OCI-LY3 (cell line): Measurements from ENCODE around the gene SYS1.
A peak's percentile ranks its signal among the peaks of the same experiment; 100 is the strongest.

Experiments used
- H2AFZ ChIP-seq: fragments of 200-600, 300-600 bp; shearing (Covaris generic); 2 replicates; pipeline ENCODE4 v1.6.0; 2014; ENCODE audit warnings: antibody characterized with exemption, low read depth, low read length
- H3K27ac ChIP-seq: fragments of 200-600, 300-600 bp; sonication (generic); 2 replicates; pipeline ENCODE4 v1.5.1; 2014; ENCODE audit warnings: mild to moderate bottlenecking, low read length, moderate library complexity, mixed read lengths
- H3K27me3 ChIP-seq: fragments of 200-600, 300-600 bp; sonication (generic); 2 replicates; pipeline ENCODE4 v1.6.1; 2014; ENCODE audit warnings: low read depth, low read length, mixed read lengths
- H3K36me3 ChIP-seq: fragments of 200-600, 300-600 bp; sonication (generic); replicated peaks from 2 replicates; pipeline ENCODE3; 2014; ENCODE audit warnings: low read depth, low read length, mixed read lengths
- H3K4me1 ChIP-seq: fragments of 300-600, 200-600 bp; sonication (generic); 2 replicates; pipeline ENCODE4 v1.6.1; 2014; ENCODE audit warnings: low read length, mixed read lengths
- H3K4me2 ChIP-seq: fragments of 200-600, 300-600 bp; sonication (generic); 2 replicates; pipeline ENCODE4 v1.6.1; 2014; ENCODE audit warnings: low read length, mixed read lengths
- H3K4me3 ChIP-seq: fragments of 300-600, 200-600 bp; sonication (generic); 2 replicates; pipeline ENCODE4 v1.5.1; 2014; ENCODE audit warnings: antibody characterized with exemption, mild to moderate bottlenecking, low read length, moderate library complexity
- H3K79me2 ChIP-seq: fragments of 300-600, 200-600 bp; shearing (Covaris generic); 2 replicates; pipeline ENCODE4 v1.6.1; 2014; ENCODE audit warnings: mild to moderate bottlenecking, low read length, mixed read lengths
- H3K9ac ChIP-seq: fragments of 300-600, 200-600 bp; shearing (Covaris generic); 2 replicates; pipeline ENCODE4 v1.6.0; 2014; ENCODE audit warnings: mild to moderate bottlenecking, low read length, moderate library complexity
- H3K9me3 ChIP-seq: fragments of 200-600, 300-600 bp; shearing (Covaris generic); 2 replicates; pipeline ENCODE4 v1.6.1; 2014; ENCODE audit warnings: low read length, mixed read lengths; ENCODE audit not compliant: insufficient read depth
- H4K20me1 ChIP-seq: fragments of 200-600, 300-600 bp; sonication (generic); 2 replicates; pipeline ENCODE4 v1.6.1; 2016; ENCODE audit warnings: low read length, mixed read lengths; ENCODE audit not compliant: insufficient read depth
- EZH2phosphoT487 ChIP-seq: fragments of 200-600 bp; shearing (Covaris generic); IDR thresholded peaks from 2 replicates; pipeline ENCODE4 v1.6.1; 2018; ENCODE audit warnings: antibody characterized with exemption, mixed run types, low read depth
- TF ChIP-seq, protein P1 (sequence below): fragments of 200-600, 300-600 bp; sonication (generic); IDR thresholded peaks from 2 replicates; pipeline ENCODE4 v1.5.1; 2014; ENCODE audit warnings: antibody characterized with exemption, low read length, low read depth

The SYS1 gene

DNA sequence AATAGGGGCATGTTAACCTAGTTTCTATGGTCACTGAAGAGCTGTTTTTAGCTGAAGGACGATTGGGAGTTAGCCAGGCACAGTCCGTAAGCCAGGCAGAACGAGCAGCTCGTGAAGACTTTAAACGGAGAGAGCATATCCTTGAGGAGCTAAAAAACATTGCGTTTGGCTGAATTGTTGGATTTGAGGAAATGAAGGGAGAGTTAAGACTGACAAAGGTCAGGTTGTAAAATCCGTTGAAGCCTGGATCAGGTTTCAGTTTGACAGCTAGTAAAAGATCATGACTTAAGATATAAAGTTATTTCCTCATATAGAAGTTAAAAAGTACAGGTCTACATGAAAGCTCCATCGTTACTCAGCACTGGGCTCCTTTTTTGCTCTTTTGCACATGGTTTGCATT, 47.9 kb downstream of the SYS1 start:
- Histone ChIP-seq H3K4me2 (no peak overlapping the region), H2AFZ (no peak overlapping the region), H3K9me3 (no peaks in the 10 kb centered on the region), H3K79me2 (no peaks in the 10 kb centered on the region), H3K4me3 (no peak overlapping the region), H4K20me1 (no peaks in the 10 kb centered on the region), H3K36me3 (no peaks in the 10 kb centered on the region), H3K4me1 (peaks cover 15% of the 10 kb centered on the region), H3K9ac (no peak overlapping the region), H3K27ac (no peak overlapping the region), H3K27me3 (peaks cover 14% of the 10 kb centered on the region; the same call in 1 of the 2 replicates)
- no peak for TF ChIP-seq EZH2phosphoT487
- TF ChIP-seq, protein P1, sequence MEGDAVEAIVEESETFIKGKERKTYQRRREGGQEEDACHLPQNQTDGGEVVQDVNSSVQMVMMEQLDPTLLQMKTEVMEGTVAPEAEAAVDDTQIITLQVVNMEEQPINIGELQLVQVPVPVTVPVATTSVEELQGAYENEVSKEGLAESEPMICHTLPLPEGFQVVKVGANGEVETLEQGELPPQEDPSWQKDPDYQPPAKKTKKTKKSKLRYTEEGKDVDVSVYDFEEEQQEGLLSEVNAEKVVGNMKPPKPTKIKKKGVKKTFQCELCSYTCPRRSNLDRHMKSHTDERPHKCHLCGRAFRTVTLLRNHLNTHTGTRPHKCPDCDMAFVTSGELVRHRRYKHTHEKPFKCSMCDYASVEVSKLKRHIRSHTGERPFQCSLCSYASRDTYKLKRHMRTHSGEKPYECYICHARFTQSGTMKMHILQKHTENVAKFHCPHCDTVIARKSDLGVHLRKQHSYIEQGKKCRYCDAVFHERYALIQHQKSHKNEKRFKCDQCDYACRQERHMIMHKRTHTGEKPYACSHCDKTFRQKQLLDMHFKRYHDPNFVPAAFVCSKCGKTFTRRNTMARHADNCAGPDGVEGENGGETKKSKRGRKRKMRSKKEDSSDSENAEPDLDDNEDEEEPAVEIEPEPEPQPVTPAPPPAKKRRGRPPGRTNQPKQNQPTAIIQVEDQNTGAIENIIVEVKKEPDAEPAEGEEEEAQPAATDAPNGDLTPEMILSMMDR, result no peak

DNA sequence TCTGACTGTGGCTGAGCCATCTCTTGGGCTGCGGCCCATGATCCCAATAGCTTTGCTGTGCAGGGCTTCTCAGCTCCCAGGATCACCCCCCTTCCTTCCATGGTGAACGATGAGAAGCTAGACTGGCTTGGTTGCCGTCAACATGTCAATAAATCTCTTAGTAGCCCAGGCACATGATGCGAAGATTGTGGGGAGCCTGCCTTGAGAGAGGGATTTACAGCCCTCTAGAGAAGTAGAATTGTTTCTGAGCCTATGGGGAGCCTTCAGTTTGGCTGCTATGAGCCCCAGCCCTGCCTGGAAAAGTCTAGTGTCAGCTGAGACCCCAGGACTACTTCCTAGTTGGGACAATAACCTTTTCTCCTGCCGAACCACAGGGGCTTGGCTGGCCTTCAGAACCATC, 49.7 kb downstream of the SYS1 start:
- Histone ChIP-seq H3K27me3 (no peaks in the 10 kb centered on the region), H4K20me1 (no peaks in the 10 kb centered on the region), H3K27ac (no peak overlapping the region), H3K36me3 (no peaks in the 10 kb centered on the region), H3K4me2 (no peak overlapping the region), H2AFZ (no peak overlapping the region), H3K9me3 (no peaks in the 10 kb centered on the region), H3K4me3 (no peak overlapping the region), H3K9ac (no peak overlapping the region), H3K79me2 (peaks cover 17% of the 10 kb centered on the region), H3K4me1 (peaks cover 22% of the 10 kb centered on the region)
- TF ChIP-seq EZH2phosphoT487, result no peak
- TF ChIP-seq, protein P1, result no peak

DNA sequence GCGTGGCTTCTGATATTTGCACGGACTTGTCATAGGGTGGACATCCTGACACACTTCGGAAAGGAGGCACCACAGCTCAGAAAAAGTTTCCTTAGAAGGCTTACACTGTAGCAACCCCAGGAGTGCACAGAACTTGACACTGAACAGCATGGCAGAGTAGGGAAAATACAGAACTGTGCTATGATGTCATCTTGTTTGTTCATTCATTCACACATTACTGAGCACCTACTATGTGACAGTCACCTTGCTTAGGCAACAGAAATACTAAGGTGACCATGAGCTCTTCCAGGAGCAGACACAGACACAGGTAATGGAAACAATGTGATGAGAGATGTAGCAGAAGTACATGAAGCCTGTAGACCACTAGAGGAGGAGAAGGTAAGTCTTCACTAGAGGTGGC, 50.5 kb downstream of the SYS1 start:
- no peaks in the 10 kb centered on the region for H3K9me3 ChIP-seq
- TF ChIP-seq, protein P1, result no peak
- TF ChIP-seq EZH2phosphoT487, result no peak
- H3K27me3 ChIP-seq, result no peaks in the 10 kb centered on the region
- H3K9ac ChIP-seq, result no peak overlapping the region
- H2AFZ ChIP-seq, result no peak overlapping the region
- no peaks in the 10 kb centered on the region for H3K36me3 ChIP-seq
- H3K4me2 ChIP-seq, result no peak overlapping the region
- peaks cover 20% of the 10 kb centered on the region for H3K4me1 ChIP-seq
- peaks cover 26% of the 10 kb centered on the region for H3K79me2 ChIP-seq
- H3K27ac ChIP-seq, result no peak overlapping the region
- no peaks in the 10 kb centered on the region for H4K20me1 ChIP-seq
- no peak overlapping the region for H3K4me3 ChIP-seq

DNA sequence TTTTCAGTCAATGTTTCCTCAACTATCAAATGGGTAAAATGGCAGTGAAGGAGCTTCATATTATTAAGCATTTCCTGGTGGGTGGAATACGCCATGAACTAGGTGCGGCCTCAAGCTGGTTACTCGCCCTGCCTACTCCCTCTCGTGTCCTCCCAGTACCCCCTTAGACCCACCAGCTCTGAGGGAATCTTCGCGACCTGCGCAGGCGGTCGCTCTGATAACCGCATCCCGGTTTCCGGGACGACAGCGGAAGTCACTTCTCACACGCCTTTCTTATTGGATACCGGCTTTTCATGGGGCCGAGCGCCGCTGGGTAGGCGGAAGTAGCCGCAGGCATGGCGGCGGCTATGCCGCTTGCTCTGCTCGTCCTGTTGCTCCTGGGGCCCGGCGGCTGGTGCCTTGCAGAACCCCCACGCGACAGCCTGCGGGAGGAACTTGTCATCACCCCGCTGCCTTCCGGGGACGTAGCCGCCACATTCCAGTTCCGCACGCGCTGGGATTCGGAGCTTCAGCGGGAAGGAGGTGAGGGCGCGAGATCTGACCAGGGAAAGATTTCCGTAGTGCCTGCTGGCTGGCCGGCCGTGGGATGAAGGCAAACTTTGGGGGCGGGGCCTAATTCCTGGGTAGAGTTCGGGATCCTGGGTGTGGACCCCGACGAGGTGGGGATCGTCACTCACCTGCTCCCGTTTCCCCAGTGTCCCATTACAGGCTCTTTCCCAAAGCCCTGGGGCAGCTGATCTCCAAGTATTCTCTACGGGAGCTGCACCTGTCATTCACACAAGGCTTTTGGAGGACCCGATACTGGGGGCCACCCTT, 53.1 kb downstream of the SYS1 start, which contains the start of gene PIGT:
TSS of gene PIGT (plus strand) at position 320 of the 816 bp plus-strand sequence. CDS start at position 336, 16 bp downstream.
- peaks cover 17% of the 10 kb centered on the region for H3K4me1 ChIP-seq
- H3K27me3 ChIP-seq, result no peaks in the 10 kb centered on the region
- peaks cover 27% of the 10 kb centered on the region for H3K79me2 ChIP-seq
- H3K36me3 ChIP-seq, result peaks cover 22% of the 10 kb centered on the region
- H3K9me3 ChIP-seq, result no peaks in the 10 kb centered on the region
- H2AFZ ChIP-seq, result peak within 1 kb of the TSS; percentile 85
- peak within 1 kb of the TSS; percentile 40 for H3K27ac ChIP-seq
- TF ChIP-seq EZH2phosphoT487, result no peak
- TF ChIP-seq, protein P1, result no peak
- H3K4me2 ChIP-seq, result peak within 1 kb of the TSS; percentile 84
- H4K20me1 ChIP-seq, result no peaks in the 10 kb centered on the region
- peak within 1 kb of the TSS; percentile 84 for H3K4me3 ChIP-seq
- H3K9ac ChIP-seq, result peak within 1 kb of the TSS; percentile 81
